IMR-90 (cell line): ENCODE results near the gene B3GAT3. TPM values are rescaled to one million over a fixed set of nuclear protein-coding genes. Genes with fewer than 3 reads are reported as not detected.

Experiments
- ATAC-seq: fragments of 200-7000 bp; cut with Tn5 transposase; 2 replicates; pipeline ENCODE4 v1.9.1; 2020; ENCODE audit warnings: low read depth, mild to moderate bottlenecking, moderate library complexity
- BruUV-seq: library from RNA; stranded (reverse); fragments of 400-500 nt; replicated peaks from 2 replicates; lab custom pipeline; 2021; lab: Mats Ljungman, UMichigan
- CTCF ChIA-PET: fragments of 300-600 bp; formaldehyde crosslinking; extraction: SDS; loops from one replicate; lab custom pipeline; 2021; ENCODE audit warnings: antibody characterized with exemption; lab: Yijun Ruan, JAX
- POLR2A ChIA-PET: fragments of 300-600 bp; sonication (Branson Sonifier 250); formaldehyde crosslinking; loops from one replicate; lab custom pipeline; 2022; ENCODE audit warnings: antibody characterized with exemption; ENCODE audit not compliant: unreplicated experiment; lab: Charles Lee
- DNase-seq: peaks from one replicate; pipeline ENCODE4 v3.0.0; 2013
- H2AFZ ChIP-seq: replicated peaks from 2 replicates; pipeline ENCODE3; 2013; ENCODE audit warnings: low read length, mild to moderate bottlenecking; ENCODE audit not compliant: poor library complexity
- H2AK5ac ChIP-seq: 2 replicates; pipeline ENCODE4 v1.6.1; 2013; ENCODE audit warnings: low read depth, low read length, inconsistent platforms
- H2AK9ac ChIP-seq: replicated peaks from 2 replicates; pipeline ENCODE3; 2013; ENCODE audit warnings: mild to moderate bottlenecking, low read depth, low read length, moderate library complexity; ENCODE audit not compliant: poor library complexity
- H2BK120ac ChIP-seq: 2 replicates; pipeline ENCODE4 v1.6.1; 2013; ENCODE audit warnings: low read depth, low read length, inconsistent platforms
- H2BK15ac ChIP-seq: 3 replicates; pipeline ENCODE4 v1.6.1; 2013; ENCODE audit warnings: low read depth, low read length, inconsistent platforms
- H2BK20ac ChIP-seq: 2 replicates; pipeline ENCODE4 v1.6.1; 2013; ENCODE audit warnings: low read depth, mild to moderate bottlenecking, inconsistent platforms, low read length, moderate library complexity
- H2BK5ac ChIP-seq: 2 replicates; pipeline ENCODE4 v1.6.1; 2013; ENCODE audit warnings: mild to moderate bottlenecking, low read depth, low read length, inconsistent platforms; ENCODE audit not compliant: poor library complexity, severe bottlenecking
- H3K14ac ChIP-seq: replicated peaks from 2 replicates; pipeline ENCODE4 v1.6.1; 2013; ENCODE audit warnings: low read depth, low read length, inconsistent platforms
- H3K18ac ChIP-seq: 2 replicates; pipeline ENCODE4 v1.6.1; 2013; ENCODE audit warnings: low read depth, low read length, control low read depth
- H3K23ac ChIP-seq: 2 replicates; pipeline ENCODE4 v1.6.1; 2013; ENCODE audit warnings: low read depth, low read length, inconsistent platforms
- H3K27ac ChIP-seq: 2 replicates; pipeline ENCODE4 v1.5.1; 2013; ENCODE audit warnings: mild to moderate bottlenecking, control low read depth, low read length; ENCODE audit not compliant: insufficient read depth
- H3K27me3 ChIP-seq: 2 replicates; pipeline ENCODE4 v1.6.1; 2013; ENCODE audit warnings: low read length; ENCODE audit not compliant: control insufficient read depth, insufficient read depth
- H3K36me3 ChIP-seq: 2 replicates; pipeline ENCODE4 v1.6.1; 2013; ENCODE audit warnings: low read length, mixed read lengths; ENCODE audit not compliant: control insufficient read depth, insufficient read depth
- H3K4ac ChIP-seq: 2 replicates; pipeline ENCODE4 v1.6.1; 2013; ENCODE audit warnings: low read depth, low read length, inconsistent platforms
- H3K4me1 ChIP-seq: 2 replicates; pipeline ENCODE4 v1.6.1; 2013; ENCODE audit warnings: low read length, mixed read lengths; ENCODE audit not compliant: control insufficient read depth, insufficient read depth
- H3K4me2 ChIP-seq: 2 replicates; pipeline ENCODE4 v1.6.1; 2013; ENCODE audit warnings: low read depth, mild to moderate bottlenecking, control low read depth, low read length, moderate library complexity
- H3K4me3 ChIP-seq: 2 replicates; pipeline ENCODE4 v1.5.1; 2013; ENCODE audit warnings: low read depth, mild to moderate bottlenecking, control low read depth, low read length, moderate library complexity; ENCODE audit not compliant: insufficient read depth
- H3K56ac ChIP-seq: 2 replicates; pipeline ENCODE4 v1.6.1; 2013; ENCODE audit warnings: low read length, inconsistent platforms; ENCODE audit not compliant: insufficient read depth; ENCODE audit errors: extremely low read depth
- H3K79me1 ChIP-seq, 2 experiments: 2 replicates each; pipeline ENCODE4 v1.6.1; 2013; ENCODE audit warnings: low read length in 2 of 2, inconsistent platforms in 1 of 2, low read depth in 1 of 2
- H3K9ac ChIP-seq: 2 replicates; pipeline ENCODE4 v1.6.1; 2013; ENCODE audit warnings: low read depth, low read length, control low read depth
- H3K9me1 ChIP-seq: 2 replicates; pipeline ENCODE4 v1.6.1; 2013; ENCODE audit warnings: low read length, inconsistent platforms; ENCODE audit not compliant: insufficient read depth
- H3K9me3 ChIP-seq: 2 replicates; pipeline ENCODE4 v1.6.1; 2013; ENCODE audit warnings: low read length; ENCODE audit not compliant: control insufficient read depth, insufficient read depth
- H4K20me1 ChIP-seq: 2 replicates; pipeline ENCODE4 v1.6.1; 2013; ENCODE audit warnings: low read length, inconsistent platforms; ENCODE audit not compliant: insufficient read depth
- H4K5ac ChIP-seq: 2 replicates; pipeline ENCODE4 v1.6.1; 2013; ENCODE audit warnings: mild to moderate bottlenecking, low read depth, low read length, control low read depth
- H4K8ac ChIP-seq, 2 experiments: 2 replicates each; pipeline ENCODE4 v1.6.1; 2013; ENCODE audit warnings: low read depth in 2 of 2, low read length in 2 of 2, control low read depth in 1 of 2, inconsistent platforms in 1 of 2
- H4K91ac ChIP-seq: 2 replicates; pipeline ENCODE4 v1.6.1; 2013; ENCODE audit warnings: low read depth, low read length, inconsistent platforms; ENCODE audit not compliant: insufficient read depth
- BHLHE40 ChIP-seq: fragments of 150-350 bp; IDR thresholded peaks from 2 replicates; pipeline ENCODE4 v1.6.1; 2016; ENCODE audit warnings: mild to moderate bottlenecking, low read depth, low read length
- CEBPB ChIP-seq: IDR thresholded peaks from 2 replicates; pipeline ENCODE4 v1.6.1; 2012; ENCODE audit warnings: low read depth, low read length, improper control_type of control experiment
- FOS ChIP-seq: fragments of 150-350 bp; IDR thresholded peaks from 2 replicates; pipeline ENCODE4 v1.6.1; 2016; ENCODE audit warnings: low read depth, low read length
- MAFK ChIP-seq: IDR thresholded peaks from 2 replicates; pipeline ENCODE4 v1.6.1; 2012; ENCODE audit warnings: low read depth, low read length, improper control_type of control experiment
- MAZ ChIP-seq: IDR thresholded peaks from 2 replicates; pipeline ENCODE4 v1.6.1; 2012; ENCODE audit warnings: low read depth, mild to moderate bottlenecking, low read length, improper control_type of control experiment, moderate library complexity, borderline replicate concordance
- MXI1 ChIP-seq: IDR thresholded peaks from 2 replicates; pipeline ENCODE4 v1.6.1; 2012; ENCODE audit warnings: low read depth, mild to moderate bottlenecking, low read length, moderate library complexity, borderline replicate concordance
- NFE2L2 ChIP-seq: fragments of 150-350 bp; IDR thresholded peaks from 2 replicates; pipeline ENCODE4 v1.6.1; 2016; ENCODE audit warnings: low read depth, mild to moderate bottlenecking, low read length
- POLR2A ChIP-seq: IDR thresholded peaks from 2 replicates; pipeline ENCODE4 v1.6.1; 2012; ENCODE audit warnings: mild to moderate bottlenecking, low read depth, low read length
- RAD21 ChIP-seq: IDR thresholded peaks from 2 replicates; pipeline ENCODE4 v1.6.1; 2012; ENCODE audit warnings: low read length, improper control_type of control experiment
- RCOR1 ChIP-seq: IDR thresholded peaks from 2 replicates; pipeline ENCODE4 v1.6.1; 2012; ENCODE audit warnings: mild to moderate bottlenecking, low read length, improper control_type of control experiment; ENCODE audit not compliant: insufficient replicate concordance
- RFX5 ChIP-seq: IDR thresholded peaks from 2 replicates; pipeline ENCODE4 v1.8.0; 2012; ENCODE audit warnings: low read depth, mild to moderate bottlenecking, low read length, moderate library complexity
- SMC3 ChIP-seq: fragments of 150-350 bp; IDR thresholded peaks from 2 replicates; pipeline ENCODE4 v1.6.1; 2016; ENCODE audit warnings: low read depth, mild to moderate bottlenecking, antibody characterized with exemption, low read length, moderate library complexity
- USF2 ChIP-seq: fragments of 150-350 bp; IDR thresholded peaks from 2 replicates; pipeline ENCODE4 v1.6.1; 2017; ENCODE audit warnings: mild to moderate bottlenecking, antibody characterized with exemption, low read length, low read depth
- WGBS, 2 experiments: methylation state at CpG; one replicate each; pipeline versions ENCODE4 v1.1.5 to v1.1.7; 2013; ENCODE audit warnings: missing lambda C conversion rate in 2 of 2; ENCODE audit not compliant: insufficient read length in 1 of 2; ENCODE audit errors: extremely low coverage in 2 of 2; 5-methylcytosine and 5-hydroxymethylcytosine counted together
- dilution Hi-C: fragments of 300-500 bp; cut with HindIII; formaldehyde crosslinking; loops from one replicate; pipeline ENCODE4 v1.14.3; 2018; ENCODE audit warnings: low sequenced_read_pairs; ENCODE audit not compliant: unreplicated experiment
- in situ Hi-C: fragments of 300-500 bp; cut with MboI; formaldehyde crosslinking; loops from 3 replicates; pipeline ENCODE4 v1.14.3; 2019; ENCODE audit warnings: low sequenced_read_pairs, inconsistent platforms, mixed read lengths
- intact Hi-C: fragments of 100-400 bp; cut with micrococcal nuclease; formaldehyde crosslinking; loops from 2 replicates; pipeline ENCODE4 v1.10.0; 2022
- polyA plus RNA-seq, 3 experiments: library from polyadenylated mRNA; depleted of rRNA; stranded (reverse); fragments of >200 nt; gene quantifications; 2 replicates each; pipeline ENCODE4 v1.2.3, GENCODE V29; 2012; ENCODE audit warnings: low replicate concordance in 1 of 3
- total RNA-seq: library from RNA; depleted of rRNA; stranded (reverse); fragments of >200 nt; gene quantifications from 2 replicates; pipeline ENCODE4 v1.2.3, GENCODE V29; 2012
- TF ChIP-seq, protein P1 (sequence below): fragments of 150-350 bp; IDR thresholded peaks from 2 replicates; pipeline ENCODE4 v1.6.1; 2016; ENCODE audit warnings: low read depth, mild to moderate bottlenecking, low read length, moderate library complexity, borderline replicate concordance

Gene B3GAT3
- total and polyA plus RNA-seq, 2 of the 4 experiments (the other 2 are of a cell fraction), result 10.4 to 38.4 TPM

DNA sequence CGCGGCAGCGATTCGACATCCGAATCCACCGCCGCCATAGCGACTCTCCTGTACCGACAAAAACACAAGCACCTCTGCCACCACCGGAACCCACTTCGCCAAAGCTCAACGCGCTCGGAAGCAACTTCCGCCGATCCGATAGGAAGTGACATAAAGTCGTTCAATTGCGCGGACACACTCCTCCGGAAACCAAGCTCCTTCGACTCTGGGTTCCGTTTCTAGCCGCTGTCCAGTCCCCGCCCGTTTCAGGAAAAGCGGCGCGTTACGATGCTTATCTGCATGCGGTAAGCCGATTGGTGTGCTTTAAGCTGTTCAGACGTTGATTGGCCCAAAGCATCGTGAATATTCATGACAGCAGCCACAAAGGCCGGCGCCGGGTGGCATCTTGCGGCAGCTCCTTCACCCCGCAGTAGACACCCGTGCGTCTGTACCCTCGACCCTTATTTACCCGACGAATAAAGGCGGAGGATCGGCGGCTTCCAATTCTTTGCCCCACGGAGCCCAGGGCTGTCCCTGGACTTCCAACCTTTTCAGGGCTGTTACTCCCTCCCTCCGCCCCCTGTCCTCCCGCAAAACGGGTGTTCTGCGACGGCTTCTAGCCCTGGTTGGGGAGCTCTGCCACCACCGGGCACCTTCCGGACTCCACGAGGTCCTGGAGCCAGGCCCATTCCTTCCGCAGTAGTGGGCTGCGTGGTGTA is 30.2 kb downstream of the B3GAT3 start, which contains the start of gene TUT1:
TSS of gene TUT1 (minus strand) at position 76 of the 698 bp plus-strand sequence. CDS start at position 38, 38 bp downstream.
- Histone ChIP-seq H4K20me1 (peaks cover 5% of the 10 kb centered on the region; the same call in 1 of the 2 replicates), H3K56ac (peak within 1 kb of the TSS; percentile 70), H3K36me3 (peaks cover 38% of the 10 kb centered on the region), H3K18ac (no peak within 1 kb of the TSS), H4K8ac (peak within 1 kb of the TSS; percentile 52 to 93), H3K27ac (peak within 1 kb of the TSS; percentile 73), H3K4me1 (peaks cover 6% of the 10 kb centered on the region), H3K23ac (peak within 1 kb of the TSS; percentile 68), H2BK15ac (no peak within 1 kb of the TSS), H4K91ac (peak within 1 kb of the TSS; percentile 54), H2BK20ac (no peak within 1 kb of the TSS), H3K4me2 (peak within 1 kb of the TSS; percentile 57), H3K4me3 (peak within 1 kb of the TSS; percentile 66), H3K27me3 (no peaks in the 10 kb centered on the region), H3K79me1 (peaks cover 17 to 43% of the 10 kb centered on the region in 2 experiments), H2AK5ac (peak within 1 kb of the TSS; percentile 53), H3K9me1 (0 out of 2 replicates have a peak, but pooled peaks cover 4% of the 10 kb centered on the region), H2AFZ (peak within 1 kb of the TSS; percentile 96), H2BK5ac (peak within 1 kb of the TSS; percentile 59), H3K4ac (peak within 1 kb of the TSS; percentile 84), H3K14ac (peak within 1 kb of the TSS; percentile 78), H3K9ac (peak within 1 kb of the TSS; percentile 75), H2BK120ac (no peak within 1 kb of the TSS), H2AK9ac (peak within 1 kb of the TSS; percentile 97), H4K5ac (peak within 1 kb of the TSS; percentile 22; the same call in 1 of the 2 replicates), H3K9me3 (no peaks in the 10 kb centered on the region)
- DNase-seq (peak; percentile 99), ATAC-seq (peak; percentile 97)
- no TSS peak for BruUV-seq
- intact Hi-C loops, result loop anchor here (10.0 kb wide), 1 partner anchor 103 kb away; no protein-coding TSS in a partner anchor
- dilution Hi-C loops, result no loop called here
- 1% methylated on average over 35 of the region's 58 CpGs; no CpG with 5 or more reads in 1 of the 2 experiments for WGBS, 2 experiments
- POLR2A ChIA-PET, result interaction anchor here (0.5 to 2.2 kb wide), 10 partner anchors 10 to 205 kb away, joined by 3 to 15 read pairs (median 4); partner anchors contain the start of genes B3GAT3, C11orf98, CSKMT and EEF1G
- in situ Hi-C loops, result no loop called here
- CTCF ChIA-PET, result interaction anchor here (0.5 to 1.9 kb wide), 7 partner anchors 14 to 670 kb away, joined by 3 to 5 read pairs (median 3); partner anchors contain the start of genes B3GAT3, EML3 and ROM1
- no peak for TF ChIP-seq MAFK
- no peak for TF ChIP-seq NFE2L2
- TF ChIP-seq POLR2A, result peak; percentile 94
- TF ChIP-seq RCOR1, result peak; percentile 30
- TF ChIP-seq RAD21, result 0 out of 2 replicates have a peak, but pooled peaks have one; percentile 4
- TF ChIP-seq RFX5, result 0 out of 2 replicates have a peak, but pooled peaks have one; percentile 59
- peak; percentile 88; the same call in 1 of the 2 replicates for TF ChIP-seq MAZ
- TF ChIP-seq, protein P1, sequence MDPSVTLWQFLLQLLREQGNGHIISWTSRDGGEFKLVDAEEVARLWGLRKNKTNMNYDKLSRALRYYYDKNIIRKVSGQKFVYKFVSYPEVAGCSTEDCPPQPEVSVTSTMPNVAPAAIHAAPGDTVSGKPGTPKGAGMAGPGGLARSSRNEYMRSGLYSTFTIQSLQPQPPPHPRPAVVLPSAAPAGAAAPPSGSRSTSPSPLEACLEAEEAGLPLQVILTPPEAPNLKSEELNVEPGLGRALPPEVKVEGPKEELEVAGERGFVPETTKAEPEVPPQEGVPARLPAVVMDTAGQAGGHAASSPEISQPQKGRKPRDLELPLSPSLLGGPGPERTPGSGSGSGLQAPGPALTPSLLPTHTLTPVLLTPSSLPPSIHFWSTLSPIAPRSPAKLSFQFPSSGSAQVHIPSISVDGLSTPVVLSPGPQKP, result no peak
- peak; percentile 73 for TF ChIP-seq MXI1
- no peak for TF ChIP-seq FOS
- no peak for TF ChIP-seq USF2
- TF ChIP-seq SMC3, result no peak
- peak; percentile 19; the same call in 1 of the 2 replicates for TF ChIP-seq CEBPB
- peak; percentile 25; the same call in 1 of the 2 replicates for TF ChIP-seq BHLHE40
